GM23338 (cell line): ENCODE measurements around the gene KRTAP12-4. TPM values are rescaled to one million over a fixed set of nuclear protein-coding genes. Genes with fewer than 3 reads are reported as not detected.

Source experiments
- ATAC-seq: fragments of 200-7000 bp; cut with Tn5 transposase; 3 replicates; pipeline ENCODE4 v1.9.1; 2020
- DNase-seq: peaks from one replicate; pipeline ENCODE4 v3.0.0-alpha.2; 2015; ENCODE audit warnings: low spot score
- H2AFZ ChIP-seq: fragments of 200-600 bp; sonication (generic); 2 replicates; pipeline ENCODE4 v1.8.0; 2016; ENCODE audit warnings: antibody characterized with exemption, mild to moderate bottlenecking, moderate library complexity
- H3F3A ChIP-seq: fragments of 200-600 bp; sonication (generic); replicated peaks from 2 replicates; pipeline ENCODE4 v1.8.0; 2017; ENCODE audit warnings: antibody characterized with exemption, mixed run types, low read depth
- H3K27ac ChIP-seq: fragments of 200-600 bp; sonication (generic); 2 replicates; pipeline ENCODE4 v1.6.1; 2016; ENCODE audit warnings: low read depth
- H3K27me3 ChIP-seq: fragments of 200-600 bp; sonication (generic); 2 replicates; pipeline ENCODE4 v1.8.0; 2016; ENCODE audit warnings: mild to moderate bottlenecking, mixed run types, moderate library complexity; ENCODE audit not compliant: insufficient read depth
- H3K36me3 ChIP-seq: fragments of 200-600 bp; sonication (generic); 2 replicates; pipeline ENCODE4 v1.8.0; 2016; ENCODE audit warnings: mild to moderate bottlenecking; ENCODE audit not compliant: insufficient read depth
- H3K4me1 ChIP-seq: fragments of 200-600 bp; sonication (generic); 2 replicates; pipeline ENCODE4 v1.8.0; 2016; ENCODE audit warnings: mild to moderate bottlenecking, moderate library complexity; ENCODE audit not compliant: insufficient read depth
- H3K4me2 ChIP-seq: fragments of 200-600 bp; sonication (generic); 2 replicates; pipeline ENCODE4 v1.7.1; 2017; ENCODE audit warnings: mixed run types
- H3K4me3 ChIP-seq: fragments of 200-600 bp; sonication (generic); 2 replicates; pipeline ENCODE4 v1.6.1; 2016; ENCODE audit warnings: mixed run types
- H3K79me2 ChIP-seq: fragments of 200-600 bp; sonication (generic); replicated peaks from 2 replicates; pipeline ENCODE4 v1.8.0; 2017; ENCODE audit warnings: mild to moderate bottlenecking; ENCODE audit not compliant: insufficient read depth
- H3K9me2 ChIP-seq: fragments of 200-600 bp; sonication (generic); 2 replicates; pipeline ENCODE4 v1.8.0; 2017; ENCODE audit not compliant: insufficient read depth
- H4K20me1 ChIP-seq: fragments of 200-600 bp; sonication (generic); replicated peaks from 2 replicates; pipeline ENCODE4 v1.8.0; 2017; ENCODE audit warnings: mild to moderate bottlenecking; ENCODE audit not compliant: insufficient read depth
- H3K27ac Mint-ChIP-seq: 2 replicates; pipeline ENCODE4 v1.8.0; 2020; ENCODE audit warnings: inconsistent platforms, mild to moderate bottlenecking, moderate library complexity, mixed read lengths
- H3K27me3 Mint-ChIP-seq: 3 replicates; pipeline ENCODE4 v1.8.0; 2022; ENCODE audit warnings: low read depth, mild to moderate bottlenecking, moderate library complexity, mixed read lengths, inconsistent platforms; ENCODE audit not compliant: insufficient read depth, poor library complexity
- H3K36me3 Mint-ChIP-seq: 3 replicates; pipeline ENCODE4 v1.8.0; 2021; ENCODE audit warnings: low read depth, mild to moderate bottlenecking, inconsistent platforms, moderate library complexity, mixed read lengths
- H3K4me1 Mint-ChIP-seq: 3 replicates; pipeline ENCODE4 v1.8.0; 2020; ENCODE audit warnings: mild to moderate bottlenecking, inconsistent platforms, mixed read lengths
- H3K4me3 Mint-ChIP-seq: 3 replicates; pipeline ENCODE4 v1.8.0; 2021; ENCODE audit warnings: moderate library complexity, mild to moderate bottlenecking, inconsistent platforms, mixed read lengths
- H3K9me3 Mint-ChIP-seq: 3 replicates; pipeline ENCODE4 v1.8.0; 2020; ENCODE audit warnings: moderate library complexity, mild to moderate bottlenecking, inconsistent platforms, mixed read lengths
- CREB1 ChIP-seq: fragments of 250-450 bp; sonication (Bioruptor Pico); IDR thresholded peaks from 2 replicates; pipeline ENCODE4 v1.5.0; 2020; ENCODE audit warnings: low read depth, mild to moderate bottlenecking, moderate library complexity
- EZH2 ChIP-seq: fragments of 200-600 bp; sonication (generic); IDR thresholded peaks from one replicate; pipeline ENCODE4 v1.8.0; 2017; ENCODE audit warnings: antibody characterized with exemption, mild to moderate bottlenecking, low read depth; ENCODE audit not compliant: unreplicated experiment
- EZH2phosphoT487 ChIP-seq: fragments of 200-600 bp; sonication (generic); IDR thresholded peaks from one replicate; pipeline ENCODE4 v1.8.1; 2018; ENCODE audit warnings: antibody characterized with exemption; ENCODE audit not compliant: unreplicated experiment
- JUNB ChIP-seq: IDR thresholded peaks from one replicate; pipeline ENCODE4 v1.6.1; 2016; ENCODE audit warnings: antibody characterized with exemption; ENCODE audit not compliant: unreplicated experiment
- NANOG ChIP-seq: IDR thresholded peaks from 2 replicates; pipeline ENCODE4 v1.6.1; 2016; ENCODE audit warnings: antibody characterized with exemption, borderline replicate concordance
- POLR2AphosphoS5 ChIP-seq: IDR thresholded peaks from 2 replicates; pipeline ENCODE4 v1.6.1; 2016; ENCODE audit warnings: antibody characterized with exemption, low read depth
- ZNF114 ChIP-seq: fragments of 250-450 bp; sonication (Bioruptor Pico); IDR thresholded peaks from 2 replicates; pipeline ENCODE4 v1.5.0; 2020; ENCODE audit warnings: mild to moderate bottlenecking, moderate library complexity
- ZNF331 ChIP-seq: fragments of 250-450 bp; sonication (Bioruptor Pico); IDR thresholded peaks from 2 replicates; pipeline ENCODE4 v1.5.0; 2020; ENCODE audit warnings: low read depth, mild to moderate bottlenecking, moderate library complexity
- polyA plus RNA-seq: library from polyadenylated mRNA; unstranded; fragments of >200 nt; fragmentation: Nextera tagmentation; extraction: Ambion mirVana; gene quantifications from 2 replicates; pipeline ENCODE4 v1.2.1, GENCODE V29; 2016
- total RNA-seq: library from RNA; depleted of rRNA; stranded (reverse); fragments of >200 nt; shearing (Covaris generic); gene quantifications from 2 replicates; pipeline ENCODE4 v1.2.3, GENCODE V29; 2014
- TF ChIP-seq, protein P1 (sequence below): IDR thresholded peaks from one replicate; pipeline ENCODE4 v1.6.1; 2018; ENCODE audit warnings: antibody characterized with exemption; ENCODE audit not compliant: unreplicated experiment

KRTAP12-4 gene
- total and polyA plus RNA-seq, 2 experiments from 2014 or later: not detected

DNA sequence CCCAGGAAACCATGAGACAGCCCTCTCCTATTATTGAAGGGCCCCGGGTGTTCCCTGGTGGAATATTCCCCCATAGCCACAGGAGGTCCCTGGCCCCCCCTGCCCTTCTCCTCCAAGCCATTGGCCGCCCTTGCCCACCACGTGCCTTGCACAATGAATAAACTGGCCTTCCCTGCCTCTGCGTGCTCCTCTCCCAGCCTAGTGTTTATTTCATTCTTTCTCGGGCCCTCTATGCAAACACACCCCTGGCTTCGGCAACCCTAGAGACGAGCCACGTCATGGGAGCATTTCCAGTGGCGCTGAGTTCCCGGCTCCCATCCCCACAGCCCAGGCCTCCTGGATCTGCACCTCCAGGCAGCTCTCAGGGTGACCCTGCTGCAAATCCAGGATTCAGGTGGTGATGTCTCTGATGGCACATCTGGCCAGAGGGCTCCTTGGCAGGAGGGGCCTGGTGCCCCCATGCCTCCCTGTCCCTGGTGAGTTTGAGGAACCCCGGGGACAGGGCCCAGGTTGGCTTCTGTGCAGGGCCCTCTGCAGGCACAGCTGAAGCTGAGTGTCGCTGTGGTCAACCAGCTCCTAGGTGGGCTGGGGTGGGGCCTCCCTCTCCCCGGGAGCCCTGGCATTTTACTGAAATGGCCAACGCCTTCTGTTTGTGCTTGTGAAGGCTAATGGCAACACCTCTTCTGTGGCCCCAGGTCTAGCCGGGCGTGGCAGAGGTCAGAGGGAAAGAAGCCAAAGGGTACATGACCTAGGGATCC, 48.7 kb upstream of the KRTAP12-4 start:
- Histone ChIP-seq H3K4me2 (peak overlapping the region; percentile 76; the same call in 1 of the 2 replicates), H3K4me3 (no peak overlapping the region; the same call in 1 of the 2 replicates), H3K36me3 (no peaks in the 10 kb centered on the region), H3K4me1 (peaks cover 45% of the 10 kb centered on the region), H2AFZ (no peak overlapping the region), H3K9me2 (no peaks in the 10 kb centered on the region), H3K27ac (no peak overlapping the region), H3K79me2 (no peaks in the 10 kb centered on the region), H4K20me1 (no peaks in the 10 kb centered on the region), H3K27me3 (peaks cover 28% of the 10 kb centered on the region), H3F3A (0 out of 2 replicates have a peak, but pooled peaks cover 11% of the 10 kb centered on the region)
- Mint-ChIP-seq H3K4me3 (no peak overlapping the region), H3K9me3 (peaks cover 2% of the 10 kb centered on the region; the same call in 1 of the 3 replicates), H3K4me1 (peaks cover 72% of the 10 kb centered on the region), H3K36me3 (no peaks in the 10 kb centered on the region), H3K27me3 (peaks cover 40% of the 10 kb centered on the region), H3K27ac (peak overlapping the region; percentile 22; the same call in 1 of the 2 replicates)
- DNase-seq: no peak
- no peak for TF ChIP-seq EZH2
- no peak for TF ChIP-seq CREB1 (CRISPR knock-in tag)
- TF ChIP-seq JUNB: no peak
- TF ChIP-seq EZH2phosphoT487: no peak
- TF ChIP-seq ZNF331 (CRISPR knock-in tag): no peak
- TF ChIP-seq, protein P1, sequence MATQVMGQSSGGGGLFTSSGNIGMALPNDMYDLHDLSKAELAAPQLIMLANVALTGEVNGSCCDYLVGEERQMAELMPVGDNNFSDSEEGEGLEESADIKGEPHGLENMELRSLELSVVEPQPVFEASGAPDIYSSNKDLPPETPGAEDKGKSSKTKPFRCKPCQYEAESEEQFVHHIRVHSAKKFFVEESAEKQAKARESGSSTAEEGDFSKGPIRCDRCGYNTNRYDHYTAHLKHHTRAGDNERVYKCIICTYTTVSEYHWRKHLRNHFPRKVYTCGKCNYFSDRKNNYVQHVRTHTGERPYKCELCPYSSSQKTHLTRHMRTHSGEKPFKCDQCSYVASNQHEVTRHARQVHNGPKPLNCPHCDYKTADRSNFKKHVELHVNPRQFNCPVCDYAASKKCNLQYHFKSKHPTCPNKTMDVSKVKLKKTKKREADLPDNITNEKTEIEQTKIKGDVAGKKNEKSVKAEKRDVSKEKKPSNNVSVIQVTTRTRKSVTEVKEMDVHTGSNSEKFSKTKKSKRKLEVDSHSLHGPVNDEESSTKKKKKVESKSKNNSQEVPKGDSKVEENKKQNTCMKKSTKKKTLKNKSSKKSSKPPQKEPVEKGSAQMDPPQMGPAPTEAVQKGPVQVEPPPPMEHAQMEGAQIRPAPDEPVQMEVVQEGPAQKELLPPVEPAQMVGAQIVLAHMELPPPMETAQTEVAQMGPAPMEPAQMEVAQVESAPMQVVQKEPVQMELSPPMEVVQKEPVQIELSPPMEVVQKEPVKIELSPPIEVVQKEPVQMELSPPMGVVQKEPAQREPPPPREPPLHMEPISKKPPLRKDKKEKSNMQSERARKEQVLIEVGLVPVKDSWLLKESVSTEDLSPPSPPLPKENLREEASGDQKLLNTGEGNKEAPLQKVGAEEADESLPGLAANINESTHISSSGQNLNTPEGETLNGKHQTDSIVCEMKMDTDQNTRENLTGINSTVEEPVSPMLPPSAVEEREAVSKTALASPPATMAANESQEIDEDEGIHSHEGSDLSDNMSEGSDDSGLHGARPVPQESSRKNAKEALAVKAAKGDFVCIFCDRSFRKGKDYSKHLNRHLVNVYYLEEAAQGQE: no peak
- TF ChIP-seq POLR2AphosphoS5: no peak
- 0 out of 3 replicates have a peak, but pooled peaks have one; percentile 1 for ATAC-seq

DNA sequence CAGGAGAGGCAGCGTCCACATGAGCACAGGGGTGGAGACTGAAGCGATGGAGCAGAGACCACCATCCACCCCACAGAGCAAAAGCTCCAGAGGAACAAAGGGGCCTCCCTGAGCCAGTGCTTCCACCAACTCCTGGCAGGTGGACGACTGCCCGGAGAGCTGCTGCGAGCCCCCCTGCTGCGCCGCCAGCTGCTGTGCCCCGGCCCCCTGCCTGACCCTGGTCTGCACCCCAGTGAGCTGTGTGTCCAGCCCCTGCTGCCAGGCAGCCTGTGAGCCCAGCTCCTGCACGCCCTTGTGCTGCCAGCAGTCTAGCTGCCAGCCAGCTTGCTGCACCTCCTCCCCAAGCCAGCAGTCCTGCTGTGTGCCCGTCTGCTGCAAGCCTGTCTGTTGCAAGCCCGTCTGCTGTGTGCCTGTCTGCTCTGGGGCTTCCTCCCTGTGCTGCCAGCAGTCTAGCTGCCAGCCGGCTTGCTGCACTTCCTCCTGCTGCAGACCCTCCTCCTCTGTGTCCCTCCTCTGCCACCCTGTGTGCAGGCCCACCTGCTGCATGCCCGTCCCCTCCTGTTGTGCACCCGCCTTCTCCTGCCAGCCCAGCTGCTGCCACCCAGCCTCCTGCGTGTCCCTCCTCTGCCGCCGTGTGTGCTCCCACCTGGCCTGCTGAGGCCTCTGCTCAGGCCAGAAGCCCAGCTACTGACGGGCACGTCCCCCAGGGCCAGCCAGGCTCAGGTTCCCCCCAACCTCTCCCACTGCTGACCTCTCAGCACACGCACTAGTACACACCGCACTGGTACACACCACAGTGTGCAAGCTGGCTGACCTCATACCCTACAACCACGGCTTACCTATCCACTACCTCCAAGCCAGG, 47.9 kb upstream of the KRTAP12-4 start:
- Histone ChIP-seq H3K4me3 (no peak overlapping the region), H3K27ac (no peak overlapping the region), H3K27me3 (peaks cover 20% of the 10 kb centered on the region), H3K4me1 (peaks cover 43% of the 10 kb centered on the region), H3K36me3 (no peaks in the 10 kb centered on the region), H2AFZ (no peak overlapping the region), H3F3A (0 out of 2 replicates have a peak, but pooled peaks cover 11% of the 10 kb centered on the region), H3K79me2 (no peaks in the 10 kb centered on the region), H3K9me2 (no peaks in the 10 kb centered on the region), H4K20me1 (no peaks in the 10 kb centered on the region), H3K4me2 (peak overlapping the region; percentile 76; the same call in 1 of the 2 replicates)
- peaks cover 73% of the 10 kb centered on the region for H3K4me1 Mint-ChIP-seq
- H3K4me3 Mint-ChIP-seq: no peak overlapping the region; the same call in 2 of the 3 replicates
- no peaks in the 10 kb centered on the region for H3K36me3 Mint-ChIP-seq
- peak overlapping the region; percentile 22; the same call in 1 of the 2 replicates for H3K27ac Mint-ChIP-seq
- TF ChIP-seq EZH2 (no peak), ZNF331 (CRISPR knock-in tag) (no peak), POLR2AphosphoS5 (no peak), NANOG (no peak), ZNF114 (CRISPR knock-in tag) (no peak)
- TF ChIP-seq, protein P1: no peak
- peaks cover 2% of the 10 kb centered on the region; the same call in 1 of the 3 replicates for H3K9me3 Mint-ChIP-seq
- DNase-seq (no peak), ATAC-seq (no peak)
- H3K27me3 Mint-ChIP-seq: peaks cover 36% of the 10 kb centered on the region
